ENCODE measurements around the gene ROBO3. TPM values are rescaled to one million over a fixed set of nuclear protein-coding genes. Genes with fewer than 3 reads are reported as not detected.
A peak's percentile ranks its signal among the peaks of the same experiment; 100 is the strongest.

The ROBO3 gene
- total and polyA plus RNA-seq, 2 donors (not counting 1 experiment from before 2014, with no cell fraction given), result 1.0 to 7.4 TPM

DNA sequence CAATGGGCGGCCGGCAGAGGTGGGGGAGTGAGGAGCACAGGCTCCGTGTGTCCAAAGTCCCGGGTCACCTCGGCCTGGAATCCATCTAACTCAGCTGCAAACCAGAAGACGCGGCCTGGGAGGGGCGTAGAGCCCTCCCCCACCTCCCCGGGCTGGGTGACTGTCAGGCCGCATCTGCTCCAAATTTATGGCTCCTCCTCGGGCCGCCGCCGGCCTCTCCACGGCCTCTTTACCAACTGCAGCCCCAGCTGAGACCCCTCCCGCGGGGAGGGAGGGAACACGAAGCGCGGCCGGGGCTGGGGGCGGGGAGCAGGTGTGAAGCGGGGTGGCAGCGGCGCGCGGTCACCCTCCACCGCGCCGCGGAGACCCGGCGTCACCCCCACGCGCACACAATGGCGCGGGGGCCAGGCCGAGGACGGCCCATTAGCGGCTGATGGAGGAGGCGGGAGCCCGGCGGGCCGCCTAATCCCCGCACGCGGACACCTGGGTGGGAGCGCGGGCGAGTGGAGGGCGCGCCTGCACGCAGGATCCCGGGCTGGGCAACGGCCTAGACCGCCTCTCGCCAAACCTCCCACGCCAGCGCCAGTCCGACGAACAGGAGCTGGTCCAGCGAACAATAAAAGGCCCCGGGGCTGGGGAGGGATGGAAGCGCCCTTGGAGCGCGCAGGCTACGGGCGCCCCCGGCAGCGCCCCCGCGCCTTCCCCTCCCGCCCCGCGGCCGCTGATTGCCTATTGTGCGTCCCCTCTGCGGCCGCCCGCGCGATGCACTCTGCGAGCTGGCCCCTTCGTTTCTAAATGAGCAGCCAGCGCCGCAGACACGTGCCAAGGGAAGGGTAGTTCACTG is 25.9 kb upstream of the ROBO3 start:
- intact Hi-C loops (cut with micrococcal nuclease), result loop anchor here (5.0 kb wide), 2 partner anchors 38 to 422 kb away; no protein-coding TSS in a partner anchor
- no peak for TF ChIP-seq EZH2 (IDR thresholded peaks at IDR 0.05; ENCODE audit: borderline replicate concordance, insufficient read depth, low read depth, low read length, poor library complexity, severe bottlenecking)
- Histone ChIP-seq H3K9me3 (ENCODE audit: control extremely low read depth in 1 of 3, control insufficient read depth in 2 of 3, insufficient read depth in 1 of 3, low read length in 2 of 3) (peaks cover 0 to 4% (median 0%) of the 10 kb centered on the region in 3 donors), H3K9ac (ENCODE audit: low read length) (peak overlapping the region; percentile 52), H3K27ac (ENCODE audit: low read length in 2 of 2) (no peak overlapping the region), H2AFZ (ENCODE audit: insufficient read depth, low read depth, low read length, poor library complexity, severe bottlenecking) (peak overlapping the region; percentile 64), H3K36me3 (replicated peaks in 1 of 2; ENCODE audit: control extremely low read depth in 1 of 2, control insufficient read depth in 1 of 2, extremely low read depth in 1 of 2, insufficient read depth in 2 of 2, low read length in 1 of 2) (no peaks in the 10 kb centered on the region), H3K4me3 (ENCODE audit: control extremely low read depth in 1 of 5, extremely low read depth in 1 of 5, insufficient read depth in 1 of 5, low read depth in 2 of 5, low read length in 4 of 5) (peak overlapping the region in 3 of 5 experiments; percentile 39 to 57 (median 41)), H4K20me1 (ENCODE audit: control insufficient read depth, insufficient read depth, low read length, poor library complexity, severe bottlenecking) (no peaks in the 10 kb centered on the region), H3K27me3 (replicated peaks in 1 of 4; ENCODE audit: control extremely low read depth in 1 of 4, control insufficient read depth in 3 of 4, insufficient read depth in 4 of 4, low read length in 3 of 4) (peaks cover 0 to 71% (median 57%) of the 10 kb centered on the region in 4 experiments), H3K4me2 (replicated peaks; ENCODE audit: low read depth, low read length, poor library complexity, severe bottlenecking) (peak overlapping the region; percentile 89), H3K4me1 (ENCODE audit: control insufficient read depth in 2 of 2, insufficient read depth in 2 of 2, low read length in 2 of 2) (peaks cover 24 to 35% of the 10 kb centered on the region in 2 donors), H3K79me2 (ENCODE audit: control insufficient read depth, insufficient read depth, low read length) (no peaks in the 10 kb centered on the region)
- ATAC-seq (ENCODE audit: low read depth), result peak; percentile 42
- no peak overlapping the region for H3K27ac Mint-ChIP-seq
- peaks cover 18% of the 10 kb centered on the region for H3K4me1 Mint-ChIP-seq
- H3K9me3 Mint-ChIP-seq (ENCODE audit: insufficient read depth), result no peaks in the 10 kb centered on the region
- peaks cover 61% of the 10 kb centered on the region for H3K27me3 Mint-ChIP-seq
- DNase-seq, result peak; percentile 44
- 2% methylated on average over 82 of the region's 87 CpGs for WGBS (ENCODE audit: insufficient coverage)
- H3K4me3 Mint-ChIP-seq, result peak overlapping the region; percentile 59
- ChIA-PET POLR2A (interaction anchor here (1.3 kb wide), 1 partner anchor 39 kb away, joined by 3 read pairs; the partner anchor contains the start of gene MSANTD2), CTCF (interaction anchor here (1.3 to 10.0 kb wide), 7 partner anchors 27 to 197 kb away, joined by 3 to 155 read pairs (median 6); partner anchors contain the start of genes SIAE and SPA17)

DNA sequence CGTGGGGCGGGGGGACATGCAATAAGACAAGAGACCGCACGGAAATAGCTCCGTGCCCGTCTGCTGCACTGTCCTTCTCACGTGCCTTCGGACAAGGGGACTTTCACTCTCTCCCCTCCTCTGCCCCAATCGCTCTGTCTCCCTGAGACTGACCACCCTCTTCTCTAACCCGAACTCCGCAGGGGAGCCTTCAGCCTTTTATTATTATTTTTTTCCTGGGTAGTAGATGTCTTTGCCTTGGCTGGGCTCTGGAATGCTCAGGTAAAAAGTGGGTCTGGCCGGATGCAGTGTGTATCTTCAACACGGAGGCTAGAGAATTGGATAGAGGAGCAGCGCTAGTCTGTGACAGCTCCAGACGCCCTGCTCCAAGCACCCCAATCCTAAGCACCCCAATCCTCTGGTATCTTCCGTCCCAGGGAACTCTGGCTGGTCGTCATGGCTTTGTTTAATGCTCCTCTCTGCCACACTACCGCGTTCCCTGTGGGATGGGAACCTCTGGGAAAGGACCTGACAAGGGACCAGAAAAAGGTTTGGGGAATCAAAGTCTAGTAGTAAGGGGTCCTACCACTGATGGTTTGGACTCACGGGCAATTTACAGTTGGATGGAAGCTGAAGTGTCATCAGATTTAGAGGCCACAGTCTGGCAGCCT is 25.1 kb upstream of the ROBO3 start:
- 4% methylated on average over 13 of the region's 20 CpGs for WGBS (ENCODE audit: insufficient coverage)
- POLR2A ChIA-PET, result no interaction called here
- H3K4me3 Mint-ChIP-seq, result peak overlapping the region; percentile 30

More for the DNA sequence above, 25.1 kb upstream of the ROBO3 start:
- TF ChIP-seq, protein P1, sequence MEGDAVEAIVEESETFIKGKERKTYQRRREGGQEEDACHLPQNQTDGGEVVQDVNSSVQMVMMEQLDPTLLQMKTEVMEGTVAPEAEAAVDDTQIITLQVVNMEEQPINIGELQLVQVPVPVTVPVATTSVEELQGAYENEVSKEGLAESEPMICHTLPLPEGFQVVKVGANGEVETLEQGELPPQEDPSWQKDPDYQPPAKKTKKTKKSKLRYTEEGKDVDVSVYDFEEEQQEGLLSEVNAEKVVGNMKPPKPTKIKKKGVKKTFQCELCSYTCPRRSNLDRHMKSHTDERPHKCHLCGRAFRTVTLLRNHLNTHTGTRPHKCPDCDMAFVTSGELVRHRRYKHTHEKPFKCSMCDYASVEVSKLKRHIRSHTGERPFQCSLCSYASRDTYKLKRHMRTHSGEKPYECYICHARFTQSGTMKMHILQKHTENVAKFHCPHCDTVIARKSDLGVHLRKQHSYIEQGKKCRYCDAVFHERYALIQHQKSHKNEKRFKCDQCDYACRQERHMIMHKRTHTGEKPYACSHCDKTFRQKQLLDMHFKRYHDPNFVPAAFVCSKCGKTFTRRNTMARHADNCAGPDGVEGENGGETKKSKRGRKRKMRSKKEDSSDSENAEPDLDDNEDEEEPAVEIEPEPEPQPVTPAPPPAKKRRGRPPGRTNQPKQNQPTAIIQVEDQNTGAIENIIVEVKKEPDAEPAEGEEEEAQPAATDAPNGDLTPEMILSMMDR (IDR thresholded peaks at IDR 0.05), result no peak
- TF ChIP-seq EZH2 (IDR thresholded peaks at IDR 0.05; ENCODE audit: borderline replicate concordance, insufficient read depth, low read depth, low read length, poor library complexity, severe bottlenecking), result no peak
- no peak overlapping the region for H3K27ac ChIP-seq (ENCODE audit: low read length in 2 of 2)
- DNase-seq, result peak; percentile 36
- peaks cover 66% of the 10 kb centered on the region for H3K27me3 Mint-ChIP-seq
- peaks cover 18% of the 10 kb centered on the region for H3K4me1 Mint-ChIP-seq
- H4K20me1 ChIP-seq (ENCODE audit: control insufficient read depth, insufficient read depth, low read length, poor library complexity, severe bottlenecking), result no peaks in the 10 kb centered on the region
- H3K4me3 ChIP-seq (ENCODE audit: control extremely low read depth in 1 of 5, extremely low read depth in 1 of 5, insufficient read depth in 1 of 5, low read depth in 2 of 5, low read length in 4 of 5), result peak overlapping the region in 3 of 5 experiments; percentile 39 to 57 (median 41)
- H3K27ac Mint-ChIP-seq, result no peak overlapping the region
- intact Hi-C loops (cut with micrococcal nuclease), result loop anchor here (5.0 kb wide), 2 partner anchors 37 to 423 kb away; no protein-coding TSS in a partner anchor
- H3K4me2 ChIP-seq (replicated peaks; ENCODE audit: low read depth, low read length, poor library complexity, severe bottlenecking), result peak overlapping the region; percentile 89
- peaks cover 24 to 41% of the 10 kb centered on the region in 2 donors for H3K4me1 ChIP-seq (ENCODE audit: control insufficient read depth in 2 of 2, insufficient read depth in 2 of 2, low read length in 2 of 2)
- CTCF ChIA-PET, result interaction anchor here (5.2 to 10.0 kb wide), 2 partner anchors 169 to 198 kb away, joined by 61 to 155 read pairs; partner anchors contain the start of genes SIAE and SPA17
- H3K27me3 ChIP-seq (replicated peaks in 1 of 4; ENCODE audit: control extremely low read depth in 1 of 4, control insufficient read depth in 3 of 4, insufficient read depth in 4 of 4, low read length in 3 of 4), result peaks cover 0 to 79% (median 65%) of the 10 kb centered on the region in 4 experiments
- H3K36me3 ChIP-seq (replicated peaks in 1 of 2; ENCODE audit: control extremely low read depth in 1 of 2, control insufficient read depth in 1 of 2, extremely low read depth in 1 of 2, insufficient read depth in 2 of 2, low read length in 1 of 2), result no peaks in the 10 kb centered on the region
- no peaks in the 10 kb centered on the region for H3K9me3 Mint-ChIP-seq (ENCODE audit: insufficient read depth)
- ATAC-seq (ENCODE audit: low read depth), result no peak
- H3K79me2 ChIP-seq (ENCODE audit: control insufficient read depth, insufficient read depth, low read length), result no peaks in the 10 kb centered on the region
- H3K9me3 ChIP-seq (ENCODE audit: control extremely low read depth in 1 of 3, control insufficient read depth in 2 of 3, insufficient read depth in 1 of 3, low read length in 2 of 3), result peaks cover 0 to 4% (median 0%) of the 10 kb centered on the region in 3 donors
- H2AFZ ChIP-seq (ENCODE audit: insufficient read depth, low read depth, low read length, poor library complexity, severe bottlenecking), result peak overlapping the region; percentile 64
- H3K9ac ChIP-seq (ENCODE audit: low read length), result peak overlapping the region; percentile 52
